GM18867 (cell line): Measurements from ENCODE around the gene KRTAP4-12.
"Not testable (repeated sequence)": the region's sequence is repeated elsewhere in the genome, so short reads cannot be mapped to it uniquely, and the experiment has no call there.

Source experiments
- ATAC-seq: cut with Tn5 transposase; IDR thresholded peaks from one replicate; pipeline ENCODE4 v1.9.1; 2021; ENCODE audit warnings: mild to moderate bottlenecking, moderate library complexity; ENCODE audit not compliant: unreplicated experiment

Gene KRTAP4-12

GRCh38 chr17:41098042-41098441 is 25.9 kb downstream of the KRTAP4-12 start, which contains the start of gene KRTAP4-8:
Gene KRTAP4-8, minus strand, starts transcription at chr17:41098142. Its CDS starts 58 bp downstream, at chr17:41098084.
- no peak for ATAC-seq

- ATAC-seq = no peak
Measured at GRCh38 chr17:41096055-41096454, 27.9 kb downstream of the KRTAP4-12 start.

GRCh38 chr17:41088760-41089352 is 35.1 kb downstream of the KRTAP4-12 start:
- ATAC-seq = not testable (repeated sequence)

GRCh38 chr17:41084100-41084856 is 39.7 kb downstream of the KRTAP4-12 start, which contains the start of gene KRTAP4-7:
Gene KRTAP4-7, plus strand, starts transcription at chr17:41084150. Its CDS starts 57 bp downstream, at chr17:41084207.
- not testable (repeated sequence) for ATAC-seq

- not testable (repeated sequence) for ATAC-seq
Measured at GRCh38 chr17:41083427-41083826, 40.6 kb downstream of the KRTAP4-12 start.

GRCh38 chr17:41082626-41083025 is 41.4 kb downstream of the KRTAP4-12 start:
- ATAC-seq = no peak

GRCh38 chr17:41076788-41077187 is 47.2 kb downstream of the KRTAP4-12 start:
- ATAC-seq = no peak

GRCh38 chr17:41073676-41074075 is 50.3 kb downstream of the KRTAP4-12 start:
- ATAC-seq = no peak
